ENCODE measurements around the gene PJVK.
"Not testable (repeated sequence)": the region's sequence is repeated elsewhere in the genome, so short reads cannot be mapped to it uniquely, and the experiment has no call there.

The PJVK gene

DNA sequence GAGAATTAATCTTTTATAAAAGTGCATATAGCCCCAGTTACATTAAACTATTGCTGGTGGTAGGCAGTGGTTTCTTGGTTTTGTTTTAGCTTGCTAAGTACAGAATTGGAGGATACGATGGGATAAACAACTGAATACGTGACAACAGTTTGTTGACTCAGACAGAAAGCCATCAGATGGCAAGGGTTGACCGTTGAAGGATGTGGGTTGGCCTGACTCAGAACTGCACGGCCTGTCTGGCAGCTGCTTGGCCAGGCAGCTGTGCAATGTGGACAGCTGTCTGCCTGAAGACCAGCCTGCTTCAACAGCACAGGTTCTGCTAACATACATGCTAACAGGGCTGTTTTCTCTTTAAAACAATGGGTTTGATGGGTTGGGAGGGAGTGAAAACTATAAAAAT is 46.8 kb upstream of the PJVK start:
- DNase-seq (ENCODE audit: low spot score), result no peak
- Histone ChIP-seq H3K9ac (ENCODE audit: low read depth, low read length, poor library complexity) (peak overlapping the region; percentile 53), H3K27ac (replicated peaks; ENCODE audit: low read length) (no peak overlapping the region), H3K4me3 (ENCODE audit: low read length in 2 of 2) (no peak overlapping the region), H3K4ac (ENCODE audit: low read length) (no peak overlapping the region), H3K36me3 (replicated peaks in 1 of 2; ENCODE audit: control insufficient read depth in 2 of 2, insufficient read depth in 2 of 2, low read length in 2 of 2) (no peaks in the 10 kb centered on the region), H2AK5ac (ENCODE audit: low read depth, low read length) (no peak overlapping the region), H3K18ac (ENCODE audit: low read length) (no peak overlapping the region), H3K4me2 (ENCODE audit: insufficient read depth, low read length, poor library complexity, severe bottlenecking) (no peak overlapping the region), H2AFZ (ENCODE audit: low read length) (peak overlapping the region; percentile 74), H2BK12ac (ENCODE audit: low read length) (no peak overlapping the region), H3K4me1 (ENCODE audit: control insufficient read depth in 2 of 2, insufficient read depth in 1 of 2, low read depth in 1 of 2, low read length in 2 of 2) (peaks cover 0 to 3% of the 10 kb centered on the region in 2 donors), H2BK5ac (ENCODE audit: low read length) (no peak overlapping the region), H4K8ac (ENCODE audit: low read depth, low read length) (no peak overlapping the region), H2BK15ac (ENCODE audit: low read length) (no peak overlapping the region), H3K23ac (ENCODE audit: low read depth, low read length, poor library complexity) (no peak overlapping the region), H3K14ac (ENCODE audit: low read length) (no peak overlapping the region), H2BK120ac (ENCODE audit: low read depth, low read length) (no peak overlapping the region), H3K9me3 (replicated peaks in 1 of 2; ENCODE audit: control insufficient read depth in 2 of 2, insufficient read depth in 1 of 2, low read depth in 1 of 2, low read length in 2 of 2) (no peaks in the 10 kb centered on the region), H4K91ac (ENCODE audit: low read depth, low read length, poor library complexity) (no peak overlapping the region), H3K79me1 (ENCODE audit: low read depth, low read length) (no peaks in the 10 kb centered on the region), H3K27me3 (ENCODE audit: control insufficient read depth in 3 of 3, insufficient read depth in 3 of 3, low read depth in 1 of 3, low read length in 3 of 3) (no peaks in the 10 kb centered on the region)
- no CpG with 5 or more reads among the region's 4 CpGs for WGBS, 2 donors (ENCODE audit: extremely low coverage in 2 of 2, insufficient read length in 2 of 2, insufficient replicate concordance in 1 of 2)

- no CpG with 5 or more reads among the region's 5 CpGs for WGBS, 2 donors (ENCODE audit: extremely low coverage in 2 of 2, insufficient read length in 2 of 2, insufficient replicate concordance in 1 of 2)
- H3K14ac ChIP-seq (ENCODE audit: low read length), result no peak overlapping the region
Observed at GRCh38 chr2:178409261-178409660, 41.9 kb upstream of the PJVK start.

DNA sequence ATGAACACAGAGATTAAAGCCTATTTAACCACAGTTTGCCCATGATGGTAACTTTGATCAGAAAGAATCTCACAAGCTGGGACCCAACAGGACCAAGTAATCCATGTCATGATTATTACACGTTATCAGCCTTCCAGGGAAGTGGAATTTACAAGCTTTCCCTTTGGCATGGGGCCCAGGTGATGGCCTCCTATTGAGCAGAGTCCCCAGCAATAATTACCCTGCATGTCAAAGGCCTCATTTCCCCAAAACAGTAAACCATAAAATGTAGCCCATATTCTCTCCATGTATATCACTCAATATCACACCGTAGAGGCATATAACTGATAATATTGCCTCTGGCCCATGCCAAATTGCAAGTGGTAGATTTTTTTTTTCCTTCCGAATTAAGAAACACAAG is 39.1 kb upstream of the PJVK start:
- Histone ChIP-seq H4K91ac (ENCODE audit: low read depth, low read length, poor library complexity) (no peak overlapping the region), H3K23ac (ENCODE audit: low read depth, low read length, poor library complexity) (no peak overlapping the region), H3K9ac (ENCODE audit: low read depth, low read length, poor library complexity) (no peak overlapping the region), H3K36me3 (replicated peaks in 1 of 2; ENCODE audit: control insufficient read depth in 2 of 2, insufficient read depth in 2 of 2, low read length in 2 of 2) (no peaks in the 10 kb centered on the region), H2BK15ac (ENCODE audit: low read length) (no peak overlapping the region), H2BK5ac (ENCODE audit: low read length) (no peak overlapping the region), H2AFZ (ENCODE audit: low read length) (no peak overlapping the region), H2BK12ac (ENCODE audit: low read length) (no peak overlapping the region), H3K4ac (ENCODE audit: low read length) (no peak overlapping the region), H2AK5ac (ENCODE audit: low read depth, low read length) (no peak overlapping the region), H4K8ac (ENCODE audit: low read depth, low read length) (no peak overlapping the region), H3K79me1 (ENCODE audit: low read depth, low read length) (no peaks in the 10 kb centered on the region), H3K4me1 (ENCODE audit: control insufficient read depth in 2 of 2, insufficient read depth in 1 of 2, low read depth in 1 of 2, low read length in 2 of 2) (peaks cover 0 to 3% of the 10 kb centered on the region in 2 donors), H3K27ac (replicated peaks; ENCODE audit: low read length) (no peak overlapping the region), H3K9me3 (replicated peaks in 1 of 2; ENCODE audit: control insufficient read depth in 2 of 2, insufficient read depth in 1 of 2, low read depth in 1 of 2, low read length in 2 of 2) (no peaks in the 10 kb centered on the region), H2BK120ac (ENCODE audit: low read depth, low read length) (no peak overlapping the region), H3K18ac (ENCODE audit: low read length) (no peak overlapping the region), H3K4me2 (ENCODE audit: insufficient read depth, low read length, poor library complexity, severe bottlenecking) (no peak overlapping the region), H3K14ac (ENCODE audit: low read length) (no peak overlapping the region), H3K27me3 (ENCODE audit: control insufficient read depth in 3 of 3, insufficient read depth in 3 of 3, low read depth in 1 of 3, low read length in 3 of 3) (no peaks in the 10 kb centered on the region), H3K4me3 (ENCODE audit: low read length in 2 of 2) (no peak overlapping the region)
- DNase-seq (ENCODE audit: low spot score), result no peak
- no CpG with 5 or more reads among the region's 3 CpGs for WGBS, 2 donors (ENCODE audit: extremely low coverage in 2 of 2, insufficient read length in 2 of 2, insufficient replicate concordance in 1 of 2)

More at GRCh38 chr2:178409261-178409660, 41.9 kb upstream of the PJVK start:
- no peak overlapping the region for H4K91ac ChIP-seq (ENCODE audit: low read depth, low read length, poor library complexity)
- no peak overlapping the region for H2BK12ac ChIP-seq (ENCODE audit: low read length)
- no peak overlapping the region for H4K8ac ChIP-seq (ENCODE audit: low read depth, low read length)
- H2BK15ac ChIP-seq (ENCODE audit: low read length), result no peak overlapping the region
- no peaks in the 10 kb centered on the region for H3K9me3 ChIP-seq (replicated peaks in 1 of 2; ENCODE audit: control insufficient read depth in 2 of 2, insufficient read depth in 1 of 2, low read depth in 1 of 2, low read length in 2 of 2)
- H3K27ac ChIP-seq (replicated peaks; ENCODE audit: low read length), result no peak overlapping the region
- H3K79me1 ChIP-seq (ENCODE audit: low read depth, low read length), result no peaks in the 10 kb centered on the region
- H3K23ac ChIP-seq (ENCODE audit: low read depth, low read length, poor library complexity), result no peak overlapping the region
- no peak overlapping the region for H3K4me3 ChIP-seq (ENCODE audit: low read length in 2 of 2)
- H3K4ac ChIP-seq (ENCODE audit: low read length), result no peak overlapping the region
- H3K4me2 ChIP-seq (ENCODE audit: insufficient read depth, low read length, poor library complexity, severe bottlenecking), result no peak overlapping the region
- no peaks in the 10 kb centered on the region for H3K36me3 ChIP-seq (replicated peaks in 1 of 2; ENCODE audit: control insufficient read depth in 2 of 2, insufficient read depth in 2 of 2, low read length in 2 of 2)
- no peak for DNase-seq (ENCODE audit: low spot score)
- no peak overlapping the region for H2AFZ ChIP-seq (ENCODE audit: low read length)
- H3K4me1 ChIP-seq (ENCODE audit: control insufficient read depth in 2 of 2, insufficient read depth in 1 of 2, low read depth in 1 of 2, low read length in 2 of 2), result no peaks in the 10 kb centered on the region
- no peak overlapping the region for H2AK5ac ChIP-seq (ENCODE audit: low read depth, low read length)
- no peak overlapping the region for H3K9ac ChIP-seq (ENCODE audit: low read depth, low read length, poor library complexity)
- no peak overlapping the region for H2BK5ac ChIP-seq (ENCODE audit: low read length)
- H3K18ac ChIP-seq (ENCODE audit: low read length), result no peak overlapping the region
- no peak overlapping the region for H2BK120ac ChIP-seq (ENCODE audit: low read depth, low read length)
- H3K27me3 ChIP-seq (ENCODE audit: control insufficient read depth in 3 of 3, insufficient read depth in 3 of 3, low read depth in 1 of 3, low read length in 3 of 3), result no peaks in the 10 kb centered on the region

DNA sequence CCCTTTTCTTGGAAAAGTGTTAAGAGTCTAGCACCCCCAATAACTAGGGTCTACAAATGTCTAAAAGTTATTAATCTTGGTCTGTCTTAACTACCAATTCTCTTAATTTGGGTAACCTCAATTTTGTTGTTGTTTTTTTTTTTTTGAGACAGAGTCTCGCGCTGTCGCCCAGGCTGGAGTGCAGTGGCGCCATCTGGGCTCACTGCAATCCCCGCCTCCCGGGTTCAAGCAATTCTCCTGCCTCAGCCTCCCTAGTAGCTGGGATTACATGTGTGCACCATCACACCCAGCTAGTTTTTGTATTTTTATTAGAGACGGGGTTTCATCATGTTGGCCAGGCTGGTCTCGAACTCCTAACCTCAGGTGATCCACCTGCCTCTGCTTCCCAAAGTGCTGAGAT is 38.7 kb upstream of the PJVK start:
- not testable (repeated sequence) for H2AK5ac ChIP-seq (ENCODE audit: low read depth, low read length); H3K36me3 ChIP-seq (replicated peaks in 1 of 2; ENCODE audit: control insufficient read depth in 2 of 2, insufficient read depth in 2 of 2, low read length in 2 of 2); H2BK5ac ChIP-seq (ENCODE audit: low read length); H3K4me1 ChIP-seq (ENCODE audit: control insufficient read depth in 2 of 2, insufficient read depth in 1 of 2, low read depth in 1 of 2, low read length in 2 of 2); H3K4ac ChIP-seq (ENCODE audit: low read length); H3K9ac ChIP-seq (ENCODE audit: low read depth, low read length, poor library complexity); H2AFZ ChIP-seq (ENCODE audit: low read length); H3K4me2 ChIP-seq (ENCODE audit: insufficient read depth, low read length, poor library complexity, severe bottlenecking); H3K9me3 ChIP-seq (replicated peaks in 1 of 2; ENCODE audit: control insufficient read depth in 2 of 2, insufficient read depth in 1 of 2, low read depth in 1 of 2, low read length in 2 of 2); H4K91ac ChIP-seq (ENCODE audit: low read depth, low read length, poor library complexity); H2BK15ac ChIP-seq (ENCODE audit: low read length); H3K23ac ChIP-seq (ENCODE audit: low read depth, low read length, poor library complexity); H3K27me3 ChIP-seq (ENCODE audit: control insufficient read depth in 3 of 3, insufficient read depth in 3 of 3, low read depth in 1 of 3, low read length in 3 of 3); H3K79me1 ChIP-seq (ENCODE audit: low read depth, low read length); H4K8ac ChIP-seq (ENCODE audit: low read depth, low read length); DNase-seq (ENCODE audit: low spot score); H3K4me3 ChIP-seq (ENCODE audit: low read length in 2 of 2); H3K18ac ChIP-seq (ENCODE audit: low read length); H2BK120ac ChIP-seq (ENCODE audit: low read depth, low read length); H2BK12ac ChIP-seq (ENCODE audit: low read length); H3K27ac ChIP-seq (replicated peaks; ENCODE audit: low read length); H3K14ac ChIP-seq (ENCODE audit: low read length)
- whole genome bisulfite sequencing, 2 donors (ENCODE audit: extremely low coverage in 2 of 2, insufficient read length in 2 of 2, insufficient replicate concordance in 1 of 2), result no CpG with 5 or more reads among the region's 8 CpGs

Data from neuronal stem cell (in vitro differentiated cells).